Measurements from ENCODE around the gene ATF7.
"Not testable (repeated sequence)": the region's sequence is repeated elsewhere in the genome, so short reads cannot be mapped to it uniquely, and the experiment has no call there.

Gene ATF7

GRCh38 chr12:53568809-53569557 is 57.2 kb downstream of the ATF7 start:
- in situ Hi-C loops (cut with MboI; ENCODE audit: low sequenced_read_pairs) = no loop called here

DNA sequence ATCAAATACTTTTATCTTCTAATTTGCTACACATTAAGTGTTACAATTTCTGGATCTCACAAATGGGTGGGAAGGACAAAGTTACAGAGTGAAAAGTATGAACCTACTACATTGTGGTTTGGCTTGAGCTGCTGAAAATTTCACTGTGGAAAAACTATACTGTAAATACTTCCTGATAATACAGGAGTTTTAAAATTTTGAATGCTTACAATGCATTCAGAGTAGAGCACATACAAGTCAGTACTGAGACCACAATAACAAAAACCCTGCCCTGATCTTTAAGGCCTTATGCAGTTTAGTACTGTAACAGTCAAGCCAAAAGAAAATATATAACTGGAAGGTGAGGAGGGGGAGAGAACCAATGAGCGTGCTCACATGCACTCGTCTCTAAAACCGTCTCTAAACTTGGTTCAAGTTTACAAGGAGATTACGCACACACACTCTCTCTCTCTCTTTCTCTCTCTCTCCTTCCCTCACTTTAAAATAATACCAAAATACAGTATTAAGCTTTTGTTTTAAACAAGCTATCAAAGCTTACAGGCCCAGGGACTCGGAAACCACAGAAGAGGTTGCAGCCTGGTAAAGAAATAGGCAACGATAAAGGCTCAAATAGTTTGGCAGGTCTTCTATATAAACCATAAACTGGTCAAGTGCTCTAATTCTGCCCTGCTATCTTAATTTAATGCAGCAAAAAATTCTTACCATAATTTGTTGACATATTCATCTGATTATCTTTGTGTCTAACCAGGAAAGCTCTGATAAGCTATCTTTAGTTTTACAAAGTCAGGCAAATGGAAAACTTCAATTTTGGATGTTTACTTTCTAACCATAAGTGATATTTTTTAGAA is 58.0 kb downstream of the ATF7 start:
- in situ Hi-C loops (cut with MboI; ENCODE audit: low sequenced_read_pairs) = no loop called here

- in situ Hi-C loops (cut with MboI; ENCODE audit: low sequenced_read_pairs) = not testable (repeated sequence)
Observed at GRCh38 chr12:53565376-53565775, 60.8 kb downstream of the ATF7 start.

GRCh38 chr12:53564941-53565340 is 61.2 kb downstream of the ATF7 start:
- in situ Hi-C loops (cut with MboI; ENCODE audit: low sequenced_read_pairs) = no loop called here

GRCh38 chr12:53564278-53564677 is 61.9 kb downstream of the ATF7 start:
- in situ Hi-C loops (cut with MboI; ENCODE audit: low sequenced_read_pairs) = no loop called here

GRCh38 chr12:53563452-53564028 is 62.6 kb downstream of the ATF7 start:
- in situ Hi-C loops (cut with MboI; ENCODE audit: low sequenced_read_pairs) = no loop called here

DNA sequence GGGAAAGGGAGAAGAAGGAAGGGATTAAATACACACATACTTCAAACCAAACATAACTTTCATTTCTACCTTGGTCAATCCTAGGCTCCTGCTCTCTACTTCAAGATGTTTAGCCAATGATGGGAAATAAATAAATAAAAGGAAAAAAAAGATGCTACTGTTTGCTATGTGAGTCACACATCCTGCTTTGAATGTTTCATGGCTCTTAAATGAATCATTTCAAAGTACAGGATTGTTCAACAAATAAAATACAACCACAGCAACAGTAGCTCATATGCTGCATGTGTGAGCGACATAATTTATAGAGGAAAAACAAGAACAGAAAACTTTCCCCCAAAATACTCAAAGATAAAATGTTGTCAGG is 64.6 kb downstream of the ATF7 start:
- in situ Hi-C loops (cut with MboI; ENCODE audit: low sequenced_read_pairs) = no loop called here

DNA sequence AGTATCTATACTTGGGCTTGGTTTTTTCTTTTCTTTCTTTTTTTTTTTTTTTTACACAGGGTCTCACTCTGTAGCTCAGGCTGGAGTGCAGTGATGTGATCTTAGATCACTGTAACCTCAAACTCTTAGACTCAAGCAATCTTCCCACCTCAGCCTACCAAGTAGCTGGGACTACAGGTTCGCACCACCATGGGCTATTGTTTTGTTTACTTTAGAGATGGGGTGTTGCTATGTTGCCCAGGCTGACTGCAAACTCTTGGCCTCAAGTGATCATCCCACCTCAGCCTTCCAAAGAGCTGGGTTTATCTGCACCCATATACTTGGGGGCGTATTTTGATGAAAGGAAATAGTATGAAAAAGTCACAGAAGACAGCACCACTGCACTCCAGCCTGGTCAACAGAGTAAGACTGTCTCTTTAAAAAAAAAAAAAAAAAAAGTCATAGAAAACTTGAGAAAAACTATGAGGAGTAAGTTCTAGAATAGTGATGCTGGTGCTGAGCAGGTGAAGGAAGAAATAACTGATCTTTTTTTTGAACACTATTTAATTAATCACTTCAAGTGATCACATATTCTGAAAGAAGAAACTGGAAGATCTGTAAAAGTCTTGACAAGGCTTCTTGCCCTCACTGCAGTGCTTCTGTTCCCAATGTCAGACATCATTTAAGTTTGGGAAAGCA is 65.1 kb downstream of the ATF7 start:
- in situ Hi-C loops (cut with MboI; ENCODE audit: low sequenced_read_pairs) = no loop called here

DNA sequence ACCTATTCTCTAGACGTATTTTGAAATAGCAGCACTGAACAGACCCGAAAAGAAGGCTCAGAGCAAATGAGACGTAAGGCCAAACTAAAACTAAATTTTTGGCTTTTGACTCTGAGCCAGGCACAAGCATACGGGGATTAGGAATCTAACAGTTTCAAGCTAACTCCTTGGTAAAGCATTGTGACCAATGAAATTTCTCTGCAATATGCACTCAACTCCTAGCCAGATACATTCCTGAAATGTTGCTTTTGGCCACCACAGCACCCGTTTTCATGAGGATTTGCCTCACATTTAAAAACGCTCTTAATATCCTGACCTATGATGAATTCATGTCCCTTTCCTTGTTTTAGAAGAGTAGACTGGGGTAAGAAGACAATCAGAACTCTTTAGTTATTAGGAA is 65.8 kb downstream of the ATF7 start:
- in situ Hi-C loops (cut with MboI; ENCODE audit: low sequenced_read_pairs) = no loop called here

DNA sequence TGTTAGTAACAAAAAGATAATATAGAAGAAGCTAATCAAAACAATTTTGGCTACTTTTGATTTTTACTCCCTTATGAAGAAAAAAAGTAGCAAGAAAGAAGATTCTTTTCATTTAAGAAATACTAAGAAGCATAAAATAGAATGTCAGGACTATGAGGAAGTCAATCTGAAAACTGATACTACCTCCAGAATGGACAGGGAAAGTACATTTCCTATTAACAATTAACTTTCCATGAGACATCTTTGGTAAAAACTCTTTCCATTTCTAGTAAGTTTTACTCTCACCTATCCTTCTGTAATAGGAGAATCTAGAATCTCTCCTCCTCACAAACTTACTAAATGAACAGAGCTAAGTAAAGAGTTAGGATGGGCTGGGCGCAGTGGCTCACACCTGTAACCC is 67.6 kb downstream of the ATF7 start:
- in situ Hi-C loops (cut with MboI; ENCODE audit: low sequenced_read_pairs) = no loop called here

DNA sequence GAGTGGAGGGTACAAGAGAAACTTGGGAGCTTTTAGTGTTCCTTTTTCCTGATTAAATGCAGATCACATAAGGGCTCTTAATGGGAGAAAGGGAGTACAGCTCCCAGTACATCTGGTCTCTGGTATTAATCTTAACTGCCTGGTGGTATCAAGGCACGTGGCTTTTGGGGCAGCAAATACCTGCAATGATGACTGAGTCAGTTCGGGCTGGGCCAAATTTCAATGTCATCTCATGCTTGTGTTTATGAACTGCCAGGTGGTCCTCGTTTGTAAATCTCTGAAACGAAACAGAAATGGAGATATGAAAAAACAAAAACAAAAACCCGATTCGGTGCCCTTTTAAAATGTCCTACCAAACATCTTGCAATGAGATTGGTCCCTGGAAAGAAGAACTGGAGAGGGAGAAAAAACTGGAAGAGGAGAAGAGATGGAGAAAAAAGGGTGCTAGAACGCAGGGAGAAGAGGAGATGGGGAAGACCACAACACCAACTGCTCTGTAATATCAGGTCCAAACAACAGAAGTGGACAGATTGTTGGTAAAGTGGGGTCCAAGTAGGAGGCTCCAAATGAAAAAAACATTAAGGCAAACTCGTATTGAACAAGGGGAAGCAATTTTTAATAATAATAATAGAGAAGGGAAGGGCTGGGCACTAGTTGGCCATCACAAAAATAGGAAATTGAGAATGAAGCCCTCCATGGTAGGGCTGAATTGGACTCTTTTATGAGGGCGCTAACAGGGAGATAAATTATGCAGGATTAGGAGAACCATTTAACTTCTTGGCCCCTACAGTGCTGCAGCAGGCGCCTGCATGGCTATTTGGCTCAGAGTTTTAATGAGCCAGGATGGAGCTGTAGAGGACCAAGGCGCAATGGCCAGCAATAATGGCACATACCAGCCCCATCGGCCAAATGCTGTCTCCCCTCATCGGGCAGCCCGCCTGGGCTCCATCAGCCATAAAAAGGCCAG is 73.5 kb downstream of the ATF7 start:
- in situ Hi-C loops (cut with MboI; ENCODE audit: low sequenced_read_pairs) = no loop called here

DNA sequence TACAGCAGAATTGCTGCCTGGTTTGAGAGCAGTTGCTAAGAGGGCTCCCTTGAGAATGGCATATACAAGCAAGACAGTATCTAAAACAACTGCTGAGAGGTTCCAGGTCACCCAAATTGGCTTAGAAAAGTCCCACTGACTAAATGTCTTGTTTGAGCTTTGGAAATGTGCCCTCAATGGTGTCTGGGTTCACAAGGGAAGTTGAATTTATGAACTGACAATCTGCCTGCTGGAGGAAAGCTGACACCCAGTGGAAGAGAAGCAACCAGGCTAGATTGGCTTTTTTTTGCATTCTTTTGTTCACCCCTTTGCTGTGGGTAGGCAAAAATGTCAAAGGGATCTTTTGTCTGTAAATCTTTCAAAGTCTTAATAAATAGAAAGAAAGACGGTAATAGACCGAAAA is 74.3 kb downstream of the ATF7 start:
- in situ Hi-C loops (cut with MboI; ENCODE audit: low sequenced_read_pairs) = no loop called here

DNA sequence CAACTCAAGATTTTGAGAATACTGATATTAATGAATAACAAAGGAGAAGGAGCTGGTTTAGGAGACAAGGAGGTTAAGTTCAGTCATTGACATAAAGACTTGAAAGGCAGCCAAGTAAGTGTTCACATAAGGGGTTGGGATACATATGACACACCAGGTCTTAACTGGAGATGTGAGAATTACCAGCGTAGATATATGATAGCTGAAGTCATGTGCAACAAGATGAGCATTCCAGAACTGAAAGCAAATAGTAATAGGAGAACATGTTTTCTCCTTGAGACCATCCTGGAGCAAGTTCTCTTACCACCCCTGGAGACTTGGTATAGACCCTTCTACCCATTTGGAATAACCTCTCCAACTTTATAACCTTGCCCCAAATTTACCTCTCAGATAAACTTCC is 75.6 kb downstream of the ATF7 start:
- in situ Hi-C loops (cut with MboI; ENCODE audit: low sequenced_read_pairs) = no loop called here

GRCh38 chr12:53550131-53550530 is 76.1 kb downstream of the ATF7 start:
- in situ Hi-C loops (cut with MboI; ENCODE audit: low sequenced_read_pairs) = not testable (repeated sequence)

DNA sequence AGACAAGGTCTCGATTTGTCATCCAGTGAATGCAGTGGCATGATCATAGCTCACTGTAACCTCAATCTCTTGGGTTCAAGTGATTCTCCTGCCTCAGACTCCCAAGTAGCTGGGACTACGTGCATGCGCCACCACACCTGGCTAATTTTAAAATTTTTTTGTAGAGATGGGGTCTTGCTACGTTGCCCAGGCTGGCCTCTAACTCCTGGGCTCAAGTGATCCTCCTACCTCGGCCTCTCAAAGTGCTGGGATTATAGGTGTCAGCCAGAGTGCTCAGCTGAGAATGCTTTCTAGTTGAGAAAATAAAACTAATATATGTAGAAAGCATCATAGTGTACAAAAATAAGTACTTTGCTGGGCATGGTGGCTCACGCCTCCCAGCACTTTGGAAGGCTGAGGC is 77.8 kb downstream of the ATF7 start:
- in situ Hi-C loops (cut with MboI; ENCODE audit: low sequenced_read_pairs) = loop anchor here (10.0 kb wide), 1 partner anchor 126 kb away; the partner anchor contains the start of gene ATP5MC2

DNA sequence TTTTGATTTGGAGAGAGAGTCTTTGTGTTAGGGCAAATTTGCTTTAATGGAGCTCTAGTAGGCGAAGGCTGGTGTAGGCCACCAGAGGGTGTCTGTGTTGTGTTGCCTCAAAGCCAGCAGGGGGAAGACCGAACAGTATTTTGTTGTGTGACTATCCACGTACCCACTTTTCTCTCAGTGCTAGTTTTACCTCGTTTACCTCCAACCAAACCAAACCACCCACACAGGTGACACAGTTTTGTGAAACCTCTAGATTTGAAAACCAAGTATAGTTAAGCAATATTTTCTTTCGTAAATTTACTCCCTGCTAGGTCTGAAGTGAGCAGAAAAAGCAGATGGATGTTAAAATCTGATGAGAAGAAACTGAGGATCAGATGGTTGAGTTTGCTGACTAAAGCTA is 82.6 kb downstream of the ATF7 start:
- in situ Hi-C loops (cut with MboI; ENCODE audit: low sequenced_read_pairs) = loop anchor here (10.0 kb wide), 1 partner anchor 131 kb away; the partner anchor contains the start of gene ATP5MC2

DNA sequence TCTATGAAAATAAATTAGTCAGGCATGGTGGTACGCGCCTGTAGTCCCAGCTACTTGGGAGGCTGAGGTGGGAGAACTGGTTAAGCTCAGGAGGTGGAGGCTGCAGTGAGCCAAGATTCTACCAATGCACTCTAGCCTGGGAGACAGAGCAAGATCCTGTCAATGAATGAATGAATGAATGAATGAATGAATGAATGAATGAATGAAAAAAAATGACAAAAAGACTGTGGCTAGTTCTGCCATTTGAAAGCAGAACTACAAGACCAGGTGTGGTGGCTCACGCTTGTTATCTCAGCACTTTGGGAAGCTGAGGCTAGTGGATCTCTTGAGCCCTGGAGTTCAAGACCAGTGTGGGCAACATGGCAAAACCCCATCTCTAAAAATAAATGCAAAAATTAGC is 86.7 kb downstream of the ATF7 start:
- in situ Hi-C loops (cut with MboI; ENCODE audit: low sequenced_read_pairs) = no loop called here

DNA sequence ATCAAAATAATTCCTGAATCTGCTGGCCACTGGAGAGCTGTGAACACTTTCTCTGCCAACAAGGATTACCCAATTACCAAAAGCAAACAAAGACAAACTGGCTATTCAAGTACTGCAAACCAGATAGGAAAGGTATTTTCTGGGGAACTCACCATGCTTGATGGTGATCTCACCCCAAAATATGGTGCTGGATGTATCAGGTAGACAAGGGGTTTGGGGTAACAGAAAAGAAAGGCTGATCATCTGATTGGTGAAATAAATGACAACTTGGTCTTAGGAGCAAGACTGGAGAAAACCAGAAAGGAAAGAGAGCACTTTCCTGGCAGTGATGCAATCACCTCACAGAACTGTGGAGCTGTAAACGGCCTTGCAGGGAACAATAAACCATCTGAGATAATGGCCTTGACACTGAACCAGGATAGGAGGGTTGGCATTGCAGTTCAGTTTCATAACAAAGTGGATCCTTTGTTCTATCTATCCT is 87.9 kb downstream of the ATF7 start:
- in situ Hi-C loops (cut with MboI; ENCODE audit: low sequenced_read_pairs) = no loop called here

- in situ Hi-C loops (cut with MboI; ENCODE audit: low sequenced_read_pairs) = no loop called here
Observed at GRCh38 chr12:53536962-53537361, 89.2 kb downstream of the ATF7 start.

GRCh38 chr12:53533471-53533870 is 92.7 kb downstream of the ATF7 start:
- in situ Hi-C loops (cut with MboI; ENCODE audit: low sequenced_read_pairs) = no loop called here

Measured in HL-60/S4 (cell line).